ENCODE measurements around the gene PCDHGA10.
"Not testable (repeated sequence)": the region's sequence is repeated elsewhere in the genome, so short reads cannot be mapped to it uniquely, and the experiment has no call there.

Gene PCDHGA10

GRCh38 chr5:141402553-141403243, 10.1 kb upstream of the PCDHGA10 start, which contains the start of gene PCDHGA9:
PCDHGA9 (plus strand) TSS chr5:141402778; CDS start chr5:141402953, 175 bp downstream.
- TF ChIP-seq TAF1 (IDR thresholded peaks at IDR 0.05; ENCODE audit: borderline replicate concordance, insufficient read depth, low read length) = no peak
- TF ChIP-seq REST (IDR thresholded peaks at IDR 0.05; ENCODE audit: insufficient read depth in 1 of 2, low read depth in 2 of 2, low read length in 2 of 2) = no peak
- TF ChIP-seq POLR2AphosphoS5 (IDR thresholded peaks at IDR 0.05; ENCODE audit: low read depth, low read length) = no peak
- no peak for TF ChIP-seq SIN3A (IDR thresholded peaks at IDR 0.05; ENCODE audit: borderline replicate concordance, insufficient read depth, low read length)
- TF ChIP-seq FOXP2 (optimal IDR thresholded peaks at IDR 0.05; ENCODE audit: borderline replicate concordance, extremely low read depth, extremely low read length, insufficient read depth) = no peak

GRCh38 chr5:141403387-141403786, 9.4 kb upstream of the PCDHGA10 start:
- TF ChIP-seq POLR2AphosphoS5 (IDR thresholded peaks at IDR 0.05; ENCODE audit: low read depth, low read length) (no peak), FOXP2 (optimal IDR thresholded peaks at IDR 0.05; ENCODE audit: borderline replicate concordance, extremely low read depth, extremely low read length, insufficient read depth) (no peak), TAF1 (IDR thresholded peaks at IDR 0.05; ENCODE audit: borderline replicate concordance, insufficient read depth, low read length) (no peak)

- not testable (repeated sequence) for TF ChIP-seq TAF1 (IDR thresholded peaks at IDR 0.05; ENCODE audit: borderline replicate concordance, insufficient read depth, low read length); REST (IDR thresholded peaks at IDR 0.05; ENCODE audit: insufficient read depth in 1 of 2, low read depth in 2 of 2, low read length in 2 of 2); POLR2AphosphoS5 (IDR thresholded peaks at IDR 0.05; ENCODE audit: low read depth, low read length)
Observed at GRCh38 chr5:141407790-141408505, 4.8 kb upstream of the PCDHGA10 start, which contains the start of gene PCDHGB6. PCDHGB6 (plus strand) TSS chr5:141408021; CDS start chr5:141408203, 182 bp downstream.

GRCh38 chr5:141409598-141410306, 3.0 kb upstream of the PCDHGA10 start:
- no peak for TF ChIP-seq TAF1 (IDR thresholded peaks at IDR 0.05; ENCODE audit: borderline replicate concordance, insufficient read depth, low read length)
- no peak for TF ChIP-seq FOXP2 (optimal IDR thresholded peaks at IDR 0.05; ENCODE audit: borderline replicate concordance, extremely low read depth, extremely low read length, insufficient read depth)
- TF ChIP-seq REST (IDR thresholded peaks at IDR 0.05; ENCODE audit: insufficient read depth in 1 of 2, low read depth in 2 of 2, low read length in 2 of 2) = no peak
- no peak for TF ChIP-seq SIN3A (IDR thresholded peaks at IDR 0.05; ENCODE audit: borderline replicate concordance, insufficient read depth, low read length)
- TF ChIP-seq POLR2AphosphoS5 (IDR thresholded peaks at IDR 0.05; ENCODE audit: low read depth, low read length) = no peak

DNA sequence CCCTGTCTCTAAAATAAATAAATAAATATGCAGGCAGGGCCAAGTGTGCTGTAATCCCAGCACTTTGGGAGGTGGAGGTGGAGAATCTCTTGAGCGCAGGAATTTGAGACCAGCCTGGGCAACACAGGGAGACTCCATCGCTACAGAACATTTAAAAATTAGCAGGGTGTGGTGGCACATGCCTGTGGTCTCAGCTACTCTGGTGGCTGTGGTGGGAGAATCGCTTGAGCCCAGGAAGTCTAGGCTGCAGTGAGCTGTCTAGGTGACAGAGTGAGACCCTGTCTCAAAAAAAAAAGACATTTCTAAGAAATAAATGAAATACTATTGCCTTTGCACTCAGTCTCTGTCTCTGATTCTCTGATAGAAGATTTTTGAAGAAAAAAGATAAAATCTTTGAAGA, 1.2 kb upstream of the PCDHGA10 start:
- no peak for TF ChIP-seq REST (IDR thresholded peaks at IDR 0.05; ENCODE audit: insufficient read depth in 1 of 2, low read depth in 2 of 2, low read length in 2 of 2)
- TF ChIP-seq TAF1 (IDR thresholded peaks at IDR 0.05; ENCODE audit: borderline replicate concordance, insufficient read depth, low read length) = no peak
- no peak for TF ChIP-seq FOXP2 (optimal IDR thresholded peaks at IDR 0.05; ENCODE audit: borderline replicate concordance, extremely low read depth, extremely low read length, insufficient read depth)
- TF ChIP-seq SIN3A (IDR thresholded peaks at IDR 0.05; ENCODE audit: borderline replicate concordance, insufficient read depth, low read length) = no peak
- no peak for TF ChIP-seq POLR2AphosphoS5 (IDR thresholded peaks at IDR 0.05; ENCODE audit: low read depth, low read length)

Data from PFSK-1 (cell line).